Activated CD8-positive, alpha-beta memory T cell treated with anti-CD3 and anti-CD28 coated beads for 36 hours (primary cell): Measurements from ENCODE around the gene OTUD5. TPM values are rescaled to one million over a fixed set of nuclear protein-coding genes. Genes with fewer than 3 reads are reported as not detected.

Experiments used
- CTCF ChIA-PET: fragments of 350-600 bp; sonication (Branson Sonifier 250); formaldehyde crosslinking; loops from one replicate; lab custom pipeline; 2021; ENCODE audit warnings: antibody characterized with exemption; lab: Charles Lee
- POLR2A ChIA-PET: fragments of 350-600 bp; sonication (Branson Sonifier 250); formaldehyde crosslinking; loops from one replicate; lab custom pipeline; 2021; ENCODE audit warnings: antibody characterized with exemption; lab: Charles Lee
- total RNA-seq, 2 experiments: library from RNA; stranded (reverse); gene quantifications; one replicate each; pipeline ENCODE4 v1.2.3, GENCODE V29; 2021

The OTUD5 gene
- total RNA-seq, 2 experiments from 2014 or later: 63.9 to 64.5 TPM

- ChIA-PET CTCF (interaction anchor here (1.2 kb wide), 1 partner anchor 13 kb away, joined by 3 read pairs; no protein-coding TSS in a partner anchor), POLR2A (interaction anchor here (1.2 to 1.6 kb wide), 2 partner anchors 24 to 51 kb away, joined by 4 to 6 read pairs; partner anchors contain the start of gene PIM2)
These were observed 14.5 kb downstream of the OTUD5 start for GRCh38 chrX:48942895-48943294.

GRCh38 chrX:48940404-48940955 lies 16.9 kb downstream of the OTUD5 start:
- POLR2A ChIA-PET: interaction anchor here (0.7 to 6.7 kb wide), 2 partner anchors 21 to 42 kb away, joined by 3 to 76 read pairs; partner anchors contain the start of genes PIM2 and PQBP1
- CTCF ChIA-PET: interaction anchor here (0.5 to 2.6 kb wide), 4 partner anchors 21 to 284 kb away, joined by 3 to 13 read pairs (median 4); partner anchors contain the start of gene PIM2

GRCh38 chrX:48939524-48940228 lies 17.7 kb downstream of the OTUD5 start:
- ChIA-PET POLR2A (interaction anchor here (0.7 to 6.7 kb wide), 3 partner anchors 21 to 42 kb away, joined by 3 to 76 read pairs (median 8); partner anchors contain the start of genes PIM2, PQBP1 and SLC35A2), CTCF (interaction anchor here (0.6 to 2.6 kb wide), 6 partner anchors 9 to 81 kb away, joined by 3 to 13 read pairs (median 4); partner anchors contain the start of gene PIM2)

- CTCF ChIA-PET: interaction anchor here (0.6 to 1.6 kb wide), 5 partner anchors 21 to 82 kb away, joined by 3 to 6 read pairs (median 3); no protein-coding TSS in a partner anchor
- POLR2A ChIA-PET: interaction anchor here (0.8 to 6.7 kb wide), 4 partner anchors 16 to 105 kb away, joined by 3 to 76 read pairs (median 6); partner anchors contain the start of genes PIM2, SLC35A2 and TFE3
These were observed 18.5 kb downstream of the OTUD5 start for GRCh38 chrX:48938721-48939425.

GRCh38 chrX:48937054-48937907 lies 20.1 kb downstream of the OTUD5 start:
- POLR2A ChIA-PET: interaction anchor here (0.6 to 6.7 kb wide), 6 partner anchors 9 to 224 kb away, joined by 3 to 76 read pairs (median 6); partner anchors contain the start of genes PIM2 and SLC35A2
- CTCF ChIA-PET: interaction anchor here (0.7 to 2.0 kb wide), 8 partner anchors 13 to 306 kb away, joined by 3 to 9 read pairs (median 3); partner anchors contain the start of genes PIM2, PQBP1, SLC35A2 and TIMM17B

GRCh38 chrX:48936429-48937053 lies 20.9 kb downstream of the OTUD5 start:
- CTCF ChIA-PET: interaction anchor here (1.0 to 2.0 kb wide), 5 partner anchors 13 to 305 kb away, joined by 3 to 9 read pairs (median 5); partner anchors contain the start of gene SLC35A2

GRCh38 chrX:48935301-48935670 lies 22.1 kb downstream of the OTUD5 start:
- ChIA-PET CTCF (interaction anchor here (0.6 to 0.7 kb wide), 2 partner anchors 15 to 81 kb away, joined by 3 to 6 read pairs; no protein-coding TSS in a partner anchor), POLR2A (interaction anchor here (6.7 kb wide), 1 partner anchor 16 kb away, joined by 76 read pairs; the partner anchor contains the start of gene PIM2)

More at GRCh38 chrX:48936429-48937053, 20.9 kb downstream of the OTUD5 start:
- POLR2A ChIA-PET: interaction anchor here (1.1 to 6.7 kb wide), 4 partner anchors 10 to 25 kb away, joined by 3 to 76 read pairs (median 8); partner anchors contain the start of genes PIM2 and SLC35A2

GRCh38 chrX:48934581-48935300 lies 22.7 kb downstream of the OTUD5 start:
- ChIA-PET POLR2A (no interaction called here), CTCF (interaction anchor here (0.6 to 0.9 kb wide), 2 partner anchors 15 to 80 kb away, joined by 3 to 4 read pairs; no protein-coding TSS in a partner anchor)

GRCh38 chrX:48933757-48934156 lies 23.6 kb downstream of the OTUD5 start:
- POLR2A ChIA-PET: interaction anchor here (0.7 kb wide), 1 partner anchor 197 kb away, joined by 5 read pairs; no protein-coding TSS in a partner anchor
- CTCF ChIA-PET: interaction anchor here (0.9 kb wide), 1 partner anchor 14 kb away, joined by 4 read pairs; no protein-coding TSS in a partner anchor

GRCh38 chrX:48927736-48928382 lies 29.5 kb downstream of the OTUD5 start:
- ChIA-PET POLR2A (no interaction called here), CTCF (no interaction called here)

GRCh38 chrX:48927123-48927522 lies 30.3 kb downstream of the OTUD5 start:
- POLR2A ChIA-PET: no interaction called here
- CTCF ChIA-PET: no interaction called here

GRCh38 chrX:48924270-48924669 lies 33.1 kb downstream of the OTUD5 start:
- CTCF ChIA-PET: interaction anchor here (1.1 kb wide), 1 partner anchor 13 kb away, joined by 5 read pairs; no protein-coding TSS in a partner anchor
- POLR2A ChIA-PET: no interaction called here

- ChIA-PET CTCF (interaction anchor here (1.1 kb wide), 1 partner anchor 13 kb away, joined by 5 read pairs; no protein-coding TSS in a partner anchor), POLR2A (no interaction called here)
These were observed 33.6 kb downstream of the OTUD5 start for GRCh38 chrX:48923771-48924170.

GRCh38 chrX:48920718-48921104 lies 36.7 kb downstream of the OTUD5 start:
- POLR2A ChIA-PET: interaction anchor here (0.8 to 3.4 kb wide), 3 partner anchors 9 to 24 kb away, joined by 3 to 76 read pairs (median 4); partner anchors contain the start of gene SLC35A2

GRCh38 chrX:48919947-48920717 lies 37.3 kb downstream of the OTUD5 start:
- ChIA-PET POLR2A (interaction anchor here (0.8 to 3.4 kb wide), 5 partner anchors 8 to 39 kb away, joined by 3 to 76 read pairs (median 4); partner anchors contain the start of gene SLC35A2), CTCF (interaction anchor here (0.6 to 2.6 kb wide), 6 partner anchors 14 to 26 kb away, joined by 3 to 13 read pairs (median 5); partner anchors contain the start of gene PQBP1)

More at GRCh38 chrX:48920718-48921104, 36.7 kb downstream of the OTUD5 start:
- CTCF ChIA-PET: interaction anchor here (0.6 to 2.6 kb wide), 5 partner anchors 15 to 26 kb away, joined by 3 to 13 read pairs (median 6); partner anchors contain the start of gene PQBP1
